Activated CD8-positive, alpha-beta memory T cell treated with anti-CD3 and anti-CD28 coated beads, Interleukin-2, amount 10 ng/mL, durations not matched to agents 7 days and 5 days (primary cell): ENCODE data around the gene SNAPC5. TPM values are rescaled to one million over a fixed set of nuclear protein-coding genes. Genes with fewer than 3 reads are reported as not detected.
"Not testable (repeated sequence)": the region's sequence is repeated elsewhere in the genome, so short reads cannot be mapped to it uniquely, and the experiment has no call there.

Experiments used
- ATAC-seq: fragments of 150-1000 bp; cut with Tn5 transposase; one replicate; pipeline ENCODE4 v1.10.0; 2021; ENCODE audit warnings: moderate library complexity
- CTCF ChIA-PET: fragments of 350-600 bp; sonication (Branson Sonifier 250); formaldehyde crosslinking; loops from one replicate; lab custom pipeline; 2021; ENCODE audit warnings: antibody characterized with exemption; lab: Charles Lee
- DNase-seq: peaks from one replicate; pipeline ENCODE4 v3.0.0-alpha.2; 2020
- H3K27ac Mint-ChIP-seq: one replicate; pipeline ENCODE4 v1.8.0; 2021; ENCODE audit warnings: mild to moderate bottlenecking, mixed read lengths
- H3K27me3 Mint-ChIP-seq: one replicate; pipeline ENCODE4 v1.8.0; 2021; ENCODE audit warnings: mixed read lengths
- H3K36me3 Mint-ChIP-seq: one replicate; pipeline ENCODE4 v1.8.0; 2021; ENCODE audit warnings: mild to moderate bottlenecking, mixed read lengths
- H3K4me1 Mint-ChIP-seq: one replicate; pipeline ENCODE4 v1.8.0; 2021; ENCODE audit warnings: mixed read lengths
- H3K4me3 Mint-ChIP-seq: one replicate; pipeline ENCODE4 v1.8.0; 2021; ENCODE audit warnings: mild to moderate bottlenecking, moderate library complexity, mixed read lengths
- H3K9me3 Mint-ChIP-seq: one replicate; pipeline ENCODE4 v1.8.0; 2022; ENCODE audit warnings: low read depth, mixed read lengths
- microRNA-seq: library from miRNA; unstranded; fragments of <30 nt; microRNA quantifications from one replicate; pipeline ENCODE4 v1.2.0, GENCODE V29; 2022
- total RNA-seq, 2 experiments: library from RNA; stranded (reverse); gene quantifications; one replicate each; pipeline ENCODE4 v1.2.3, GENCODE V29; 2021

SNAPC5 gene
- total RNA-seq, 2 experiments from 2014 or later, result 29.3 to 30.0 TPM

GRCh38 chr15:66462627-66463026, 34.9 kb downstream of the SNAPC5 start:
- ATAC-seq (no peak), DNase-seq (no peak)
- Mint-ChIP-seq H3K27me3 (no peaks in the 10 kb centered on the region), H3K27ac (peak overlapping the region; percentile 10), H3K36me3 (peaks cover 41% of the 10 kb centered on the region), H3K4me3 (no peak overlapping the region), H3K9me3 (peaks cover 2% of the 10 kb centered on the region), H3K4me1 (peaks cover 7% of the 10 kb centered on the region)
- CTCF ChIA-PET, result no interaction called here

- Mint-ChIP-seq H3K4me1 (peaks cover 7% of the 10 kb centered on the region), H3K4me3 (no peak overlapping the region), H3K27me3 (no peaks in the 10 kb centered on the region), H3K36me3 (peaks cover 37% of the 10 kb centered on the region), H3K9me3 (peaks cover 2% of the 10 kb centered on the region), H3K27ac (no peak overlapping the region)
- no peak for ATAC-seq
- no peak for DNase-seq
- CTCF ChIA-PET, result no interaction called here
Measured at GRCh38 chr15:66461917-66462316, 35.6 kb downstream of the SNAPC5 start.

GRCh38 chr15:66461294-66461693, 36.3 kb downstream of the SNAPC5 start:
- ATAC-seq, CTCF ChIA-PET, H3K4me3 Mint-ChIP-seq, H3K27me3 Mint-ChIP-seq, H3K27ac Mint-ChIP-seq, H3K9me3 Mint-ChIP-seq, H3K4me1 Mint-ChIP-seq, DNase-seq: not testable (repeated sequence)
- peaks cover 32% of the 10 kb centered on the region for H3K36me3 Mint-ChIP-seq

GRCh38 chr15:66459818-66460615, 37.5 kb downstream of the SNAPC5 start:
- Mint-ChIP-seq H3K27me3 (no peaks in the 10 kb centered on the region), H3K9me3 (peaks cover 2% of the 10 kb centered on the region), H3K27ac (peak overlapping the region; percentile 3), H3K36me3 (peaks cover 25% of the 10 kb centered on the region), H3K4me1 (peaks cover 15% of the 10 kb centered on the region), H3K4me3 (no peak overlapping the region)
- DNase-seq, result no peak
- CTCF ChIA-PET, result no interaction called here
- ATAC-seq, result no peak

- CTCF ChIA-PET, result interaction anchor here (1.3 kb wide), 1 partner anchor 41 kb away, joined by 5 read pairs; the partner anchor contains the start of gene SNAPC5
Measured at GRCh38 chr15:66456211-66456610, 41.4 kb downstream of the SNAPC5 start.

GRCh38 chr15:66454143-66454542, 43.4 kb downstream of the SNAPC5 start:
- Mint-ChIP-seq H3K27me3 (no peaks in the 10 kb centered on the region), H3K36me3 (peaks cover 13% of the 10 kb centered on the region), H3K9me3 (no peaks in the 10 kb centered on the region), H3K27ac (no peak overlapping the region), H3K4me1 (peaks cover 11% of the 10 kb centered on the region), H3K4me3 (no peak overlapping the region)
- CTCF ChIA-PET, result interaction anchor here (1.5 kb wide), 1 partner anchor 44 kb away, joined by 5 read pairs; the partner anchor contains the start of gene SNAPC5
- DNase-seq (no peak), ATAC-seq (no peak)

More at GRCh38 chr15:66456211-66456610, 41.4 kb downstream of the SNAPC5 start:
- DNase-seq (no peak), ATAC-seq (no peak)
- Mint-ChIP-seq H3K36me3 (peaks cover 17% of the 10 kb centered on the region), H3K4me1 (peaks cover 18% of the 10 kb centered on the region), H3K9me3 (no peaks in the 10 kb centered on the region), H3K4me3 (no peak overlapping the region), H3K27me3 (no peaks in the 10 kb centered on the region), H3K27ac (no peak overlapping the region)

GRCh38 chr15:66452971-66453580, 44.5 kb downstream of the SNAPC5 start:
- Mint-ChIP-seq H3K36me3 (peaks cover 18% of the 10 kb centered on the region), H3K27me3 (no peaks in the 10 kb centered on the region), H3K4me1 (peaks cover 11% of the 10 kb centered on the region), H3K4me3 (no peak overlapping the region), H3K27ac (no peak overlapping the region), H3K9me3 (no peaks in the 10 kb centered on the region)
- CTCF ChIA-PET, result interaction anchor here (1.5 kb wide), 1 partner anchor 45 kb away, joined by 5 read pairs; the partner anchor contains the start of gene SNAPC5
- DNase-seq (no peak), ATAC-seq (no peak)

- Mint-ChIP-seq H3K4me1 (peaks cover 11% of the 10 kb centered on the region), H3K27ac (no peak overlapping the region), H3K9me3 (no peaks in the 10 kb centered on the region), H3K27me3 (no peaks in the 10 kb centered on the region), H3K4me3 (no peak overlapping the region), H3K36me3 (peaks cover 24% of the 10 kb centered on the region)
- no peak for DNase-seq
- ATAC-seq, result no peak
- CTCF ChIA-PET, result interaction anchor here (1.5 kb wide), 1 partner anchor 46 kb away, joined by 5 read pairs; the partner anchor contains the start of gene SNAPC5
Measured at GRCh38 chr15:66452420-66452819, 45.1 kb downstream of the SNAPC5 start.

Small RNAs within 50 kb of the gene (microRNA-seq; reads per million reads assigned to microRNA genes)
- 3.0 reads per million for gene MIR4512

Other genes starting within 250 kb of the SNAPC5 start
- not detected for gene MEGF11, start 244.0 kb downstream of the SNAPC5 start, total RNA-seq
- 10 to 100 TPM; 20.7 to 22.9 TPM for gene DIS3L, start 204.2 kb downstream of the SNAPC5 start, total RNA-seq
- gene TIPIN, start 141.1 kb downstream of the SNAPC5 start, total RNA-seq, result 10 to 100 TPM; 34.3 to 40.2 TPM
- 10 to 100 TPM; 83.3 to 83.5 TPM for gene MAP2K1, start 110.8 kb downstream of the SNAPC5 start, total RNA-seq
- gene RPL4, start 7.1 kb upstream of the SNAPC5 start, total RNA-seq, result 1,000 to 10,000 TPM; 2,060 to 2,722 TPM
- 10 to 100 TPM; 35.6 to 44.6 TPM for gene ZWILCH, start 7.6 kb upstream of the SNAPC5 start, total RNA-seq
- gene LCTL, start 68.2 kb upstream of the SNAPC5 start, total RNA-seq, result not detected
- under 1 TPM; 0.14 to 0.29 TPM for gene SMAD6, start 204.5 kb upstream of the SNAPC5 start, total RNA-seq